Gastroesophageal sphincter (tissue), 3 donors: Measurements from ENCODE around the gene SSBP2.

Experiments
- CTCF ChIP-seq, 4 experiments: fragments of 200-600 bp in 2 of 4; fragments of 450-650 bp in 2 of 4; sonication (generic) in 1 of 4; IDR thresholded peaks; one replicate each; pipeline ENCODE4 v1.5.1; 2017 to 2019; ENCODE audit warnings: antibody characterized with exemption in 4 of 4, mild to moderate bottlenecking in 2 of 4, moderate library complexity in 2 of 4
- POLR2A ChIP-seq, 2 donors: fragments of 450-650 bp; IDR thresholded peaks; one replicate each; pipeline ENCODE4 v1.6.1; 2017; ENCODE audit warnings: antibody characterized with exemption in 2 of 2, mild to moderate bottlenecking in 2 of 2, moderate library complexity in 1 of 2
- POLR2AphosphoS5 ChIP-seq: sonication (generic); formaldehyde crosslinking; IDR thresholded peaks from one replicate; pipeline ENCODE4 v1.6.1; 2017; ENCODE audit warnings: antibody characterized with exemption

GRCh38 chr5:81488862-81489261 lies 262.0 kb downstream of the SSBP2 start:
- TF ChIP-seq CTCF (IDR thresholded peaks at IDR 0.05): no peak
- no peak for TF ChIP-seq POLR2A (IDR thresholded peaks at IDR 0.05)
- TF ChIP-seq POLR2AphosphoS5: no peak
